ENCODE results near the gene PATJ. TPM values are rescaled to one million over a fixed set of nuclear protein-coding genes. Genes with fewer than 3 reads are reported as not detected.
A peak's percentile ranks its signal among the peaks of the same experiment; 100 is the strongest.

PATJ gene
- total and polyA plus RNA-seq, 2 of the 13 experiments (the other 11 are each of a cell fraction or from before 2014, with no cell fraction given), result 6.2 to 16.8 TPM

GRCh38 chr1:61980561-61980960 is 238.3 kb downstream of the PATJ start:
- no peaks in the 10 kb centered on the region for H4K20me1 ChIP-seq (ENCODE audit: insufficient read depth, low read length)
- H3K79me2 ChIP-seq (ENCODE audit: insufficient read depth, low read length), result no peaks in the 10 kb centered on the region
- TF ChIP-seq MAFF (IDR thresholded peaks at IDR 0.05; ENCODE audit: low read depth, low read length) (peak; percentile 74), PRDM10 (CRISPR knock-in tag; IDR thresholded peaks at IDR 0.05; ENCODE audit: low read depth) (no peak), MAFK (conservative IDR thresholded peaks at IDR 0.05 in 1 of 2, IDR thresholded peaks at IDR 0.05 in 1 of 2; ENCODE audit: low read length in 2 of 2) (peak; percentile 75 to 86), HNF1B (CRISPR knock-in tag; IDR thresholded peaks at IDR 0.05) (no peak)
- no peaks in the 10 kb centered on the region for H3K27me3 ChIP-seq (ENCODE audit: control insufficient read depth in 1 of 2, insufficient read depth in 2 of 2, low read length in 2 of 2)
- H3K27ac ChIP-seq (ENCODE audit: extremely low read length, insufficient read depth, low read length), result no peak overlapping the region
- H3K9me3 ChIP-seq (ENCODE audit: low read length), result no peaks in the 10 kb centered on the region
- whole genome bisulfite sequencing (ENCODE audit: low lambda C conversion rate), result 87% methylated on average over 4 of the region's 4 CpGs
- no peaks in the 10 kb centered on the region for H3K36me3 ChIP-seq (replicated peaks in 1 of 2; ENCODE audit: control insufficient read depth in 1 of 2, insufficient read depth in 2 of 2, low read length in 2 of 2)
- FAIRE-seq (no peak), ATAC-seq (no peak), DNase-seq (ENCODE audit: low spot score) (no peak)
- H3K4me1 ChIP-seq (ENCODE audit: insufficient read depth, low read length), result no peaks in the 10 kb centered on the region
- ChIA-PET POLR2A (no interaction called here), CTCF (ENCODE audit: low intra/inter-chr PET ratio, low total read pairs) (no interaction called here)
- no peak overlapping the region for H2AFZ ChIP-seq (ENCODE audit: low read length)
- no peak overlapping the region for H3K4me2 ChIP-seq (ENCODE audit: low read depth, low read length)
- intact Hi-C loops (cut with micrococcal nuclease; ENCODE audit: unreplicated experiment), result no loop called here
- H3K9ac ChIP-seq (ENCODE audit: insufficient read depth, low read depth, low read length), result no peak overlapping the region
- in situ Hi-C loops (cut with HindIII; ENCODE audit: extremely low pct_ligation_motif_present, low pct_unique_long_range_greater_than_20kb), result no loop called here
- no peak overlapping the region for H3K4me3 ChIP-seq (replicated peaks in 1 of 3; ENCODE audit: insufficient read depth in 1 of 3, low read depth in 2 of 3, low read length in 3 of 3)
- no TSS peak for BruUV-seq (replicated peaks)
